HepG2 (cell line): ENCODE measurements around the gene RHAG. TPM values are rescaled to one million over a fixed set of nuclear protein-coding genes. Genes with fewer than 3 reads are reported as not detected.

Experiments used
- ATAC-seq: fragments of 200-7000 bp; cut with Tn5 transposase; 3 replicates; pipeline ENCODE4 v1.9.1; 2020; ENCODE audit warnings: mild to moderate bottlenecking, moderate library complexity
- BruUV-seq: library from RNA; stranded (reverse); fragments of 400-500 nt; replicated peaks from 2 replicates; lab custom pipeline; 2021; lab: Mats Ljungman, UMichigan
- CTCF ChIA-PET: fragments of 300-600 bp; formaldehyde crosslinking; extraction: SDS; loops from one replicate; lab custom pipeline; 2021; ENCODE audit warnings: low total read pairs, inconsistent platforms, low intra/inter-chr PET ratio; lab: Yijun Ruan, JAX
- POLR2A ChIA-PET: fragments of 350-600 bp; sonication (Branson Sonifier 250); formaldehyde crosslinking; loops from one replicate; lab custom pipeline; 2020; ENCODE audit warnings: antibody characterized with exemption, inconsistent platforms; lab: Yijun Ruan, JAX
- DNase-seq: peaks from one replicate; pipeline ENCODE4 v3.0.0-alpha.2; 2015; ENCODE audit warnings: low spot score
- FAIRE-seq: peaks from 3 replicates; lab custom pipeline; 2011; peaks lifted over from hg19 to GRCh38; lab: Jason Lieb, UNC
- H2AFZ ChIP-seq: one replicate; pipeline ENCODE4 v1.6.1; 2011; ENCODE audit warnings: low read length, inconsistent platforms
- H3K27ac ChIP-seq: fragments of 300-600 bp; 3 replicates; pipeline ENCODE4 v1.8.0; 2011; ENCODE audit warnings: mixed run types, mild to moderate bottlenecking, mixed read lengths, low read length, inconsistent platforms; ENCODE audit not compliant: insufficient read depth; ENCODE audit errors: extremely low read length
- H3K27me3 ChIP-seq, 2 experiments: fragments of 200-600 bp in 1 of 2; 2 replicates in 1 of 2; 3 replicates in 1 of 2; pipeline versions ENCODE4 v1.6.0 to v1.8.0; 2011; ENCODE audit warnings: low read length in 2 of 2, mild to moderate bottlenecking in 2 of 2, moderate library complexity in 2 of 2, inconsistent platforms in 1 of 2; ENCODE audit not compliant: insufficient read depth in 2 of 2, control insufficient read depth in 1 of 2
- H3K36me3 ChIP-seq, 2 experiments: fragments of 200-600 bp in 1 of 2; replicated peaks in 1 of 2; 2 replicates in 1 of 2; 3 replicates in 1 of 2; pipeline versions ENCODE4 v1.5.1 to v1.8.0; 2011; ENCODE audit warnings: low read length in 2 of 2, inconsistent platforms in 1 of 2; ENCODE audit not compliant: insufficient read depth in 2 of 2, control insufficient read depth in 1 of 2
- H3K4me1 ChIP-seq: 2 replicates; pipeline ENCODE4 v1.5.1; 2012; ENCODE audit warnings: low read length, inconsistent platforms; ENCODE audit not compliant: insufficient read depth
- H3K4me2 ChIP-seq: 2 replicates; pipeline ENCODE4 v1.6.0; 2011; ENCODE audit warnings: low read depth, low read length, inconsistent platforms
- H3K4me3 ChIP-seq, 3 experiments: fragments of 200-600 bp in 1 of 3; sonication (generic), shearing (Covaris generic) in 1 of 3; replicated peaks in 1 of 3; 2 replicates each; pipeline ENCODE4 v1.5.1; 2011 to 2016; ENCODE audit warnings: low read length in 3 of 3, inconsistent platforms in 2 of 3, low read depth in 2 of 3, mild to moderate bottlenecking in 2 of 3, control low read depth in 1 of 3, mixed read lengths in 1 of 3; ENCODE audit not compliant: insufficient read depth in 1 of 3
- H3K79me2 ChIP-seq: one replicate; pipeline ENCODE4 v1.6.1; 2011; ENCODE audit warnings: low read length, inconsistent platforms; ENCODE audit not compliant: insufficient read depth
- H3K9ac ChIP-seq: 2 replicates; pipeline ENCODE4 v1.6.0; 2011; ENCODE audit warnings: mild to moderate bottlenecking, low read depth, low read length, inconsistent platforms; ENCODE audit not compliant: insufficient read depth
- H3K9me3 ChIP-seq: 2 replicates; pipeline ENCODE4 v1.5.1; 2012; ENCODE audit warnings: mild to moderate bottlenecking, low read length
- H4K20me1 ChIP-seq: 2 replicates; pipeline ENCODE4 v1.6.0; 2011; ENCODE audit warnings: inconsistent platforms, mild to moderate bottlenecking, low read length, moderate library complexity; ENCODE audit not compliant: insufficient read depth
- ADNP ChIP-seq: sonication (generic); formaldehyde crosslinking; IDR thresholded peaks from 2 replicates; pipeline ENCODE4 v1.4.0; 2020; ENCODE audit warnings: missing genetic modification reagents
- DPF2 ChIP-seq: sonication (generic); formaldehyde crosslinking; IDR thresholded peaks from 2 replicates; pipeline ENCODE4 v1.4.0; 2020; ENCODE audit warnings: mild to moderate bottlenecking, low read depth, missing genetic modification reagents, borderline replicate concordance
- DRAP1 ChIP-seq: IDR thresholded peaks from 2 replicates; pipeline ENCODE4 v1.6.1; 2016; ENCODE audit warnings: missing genetic modification reagents, missing compliant biosample characterization
- EED ChIP-seq: sonication (generic); formaldehyde crosslinking; IDR thresholded peaks from 2 replicates; pipeline ENCODE4 v1.5.0; 2020; ENCODE audit warnings: mild to moderate bottlenecking, missing genetic modification reagents
- GABPA ChIP-seq, 2 experiments: IDR thresholded peaks; 2 replicates each; pipeline ENCODE4 v1.6.1; 2011 to 2016; ENCODE audit warnings: low read depth in 2 of 2, low read length in 1 of 2, missing biosample characterization in 1 of 2, missing genetic modification characterization in 1 of 2
- HNRNPK ChIP-seq: fragments of 200-400 bp; formaldehyde crosslinking; IDR thresholded peaks from 2 replicates; pipeline ENCODE4 v1.6.1; 2018; ENCODE audit warnings: low read length, low read depth, moderate library complexity, mild to moderate bottlenecking; ENCODE audit not compliant: poor library complexity, severe bottlenecking
- NR2F6 ChIP-seq, 2 experiments: IDR thresholded peaks; 2 replicates each; pipeline ENCODE4 v1.6.1; 2016; ENCODE audit warnings: antibody characterized with exemption in 1 of 2, mild to moderate bottlenecking in 1 of 2
- TBL1XR1 ChIP-seq: fragments of 150-350 bp; IDR thresholded peaks from 2 replicates; pipeline ENCODE4 v1.6.1; 2014; ENCODE audit warnings: borderline replicate concordance, low read length; ENCODE audit not compliant: partially characterized antibody
- ZNF274 ChIP-seq: sonication (generic); formaldehyde crosslinking; IDR thresholded peaks from 2 replicates; pipeline ENCODE4 v1.5.1; 2020; ENCODE audit warnings: mild to moderate bottlenecking, missing genetic modification reagents
- ZNF331 ChIP-seq: sonication (generic); formaldehyde crosslinking; IDR thresholded peaks from 2 replicates; pipeline ENCODE4 v1.4.0; 2020; ENCODE audit warnings: missing genetic modification reagents
- ZNF841 ChIP-seq: sonication (generic); formaldehyde crosslinking; IDR thresholded peaks from 2 replicates; pipeline ENCODE4 v1.8.1; 2023; ENCODE audit warnings: missing genetic modification reagents, borderline replicate concordance
- WGBS: methylation state at CpG from one replicate; pipeline ENCODE4 v1.1.6; 2017; ENCODE audit warnings: low lambda C conversion rate; 5-methylcytosine and 5-hydroxymethylcytosine counted together
- in situ Hi-C: cut with HindIII; loops from 2 replicates; pipeline ENCODE4 v1.10.0; 2017; ENCODE audit warnings: low pct_unique_long_range_greater_than_20kb; ENCODE audit not compliant: extremely low pct_ligation_motif_present
- intact Hi-C: fragments of 100-400 bp; cut with micrococcal nuclease; formaldehyde crosslinking; loops from one replicate; pipeline ENCODE4 v1.10.0; 2022; ENCODE audit not compliant: unreplicated experiment
- polyA plus RNA-seq, 8 experiments: library from polyadenylated mRNA; depleted of rRNA in 3 of 8; stranded (reverse) in 7 of 8; unstranded in 1 of 8; fragments of >200 nt; fragmentation: Illumina TruSeq in 4 of 8; extraction: Trizol in 4 of 8; gene quantifications; 2 replicates each; pipeline versions ENCODE4 v1.2.1 to v1.2.3, GENCODE V29; 2011 to 2016; ENCODE audit warnings: low read depth in 4 of 8, missing spikeins in 1 of 8, mixed read lengths in 1 of 8; ENCODE audit not compliant: insufficient read depth in 1 of 8
- total RNA-seq, 5 experiments: library from RNA; depleted of rRNA; stranded (reverse); fragments of >200 nt; fragmentation: Illumina TruSeq; extraction: Trizol; gene quantifications; 2 replicates each; pipeline ENCODE4 v1.2.3, GENCODE V29; 2016; ENCODE audit warnings: low read depth in 1 of 5
- TF ChIP-seq, protein P1 (sequence below): IDR thresholded peaks from 2 replicates; pipeline ENCODE4 v1.6.1; 2016; ENCODE audit warnings: missing compliant biosample characterization, missing genetic modification reagents, borderline replicate concordance

Gene RHAG
- total and polyA plus RNA-seq, 2 of the 13 experiments (the other 11 are each of a cell fraction or from before 2014, with no cell fraction given) = not detected

GRCh38 chr6:49666480-49666879 is 29.8 kb upstream of the RHAG start:
- Histone ChIP-seq H3K4me3 (no peak overlapping the region), H2AFZ (no peak overlapping the region), H3K9me3 (no peaks in the 10 kb centered on the region), H4K20me1 (no peaks in the 10 kb centered on the region), H3K9ac (no peak overlapping the region), H3K4me2 (no peak overlapping the region), H3K79me2 (no peaks in the 10 kb centered on the region), H3K27me3 (no peaks in the 10 kb centered on the region), H3K36me3 (no peaks in the 10 kb centered on the region), H3K4me1 (no peaks in the 10 kb centered on the region), H3K27ac (no peak overlapping the region)
- WGBS = 0% methylated on average over 1 of the region's 1 CpG
- TF ChIP-seq HNRNPK (no peak), EED (CRISPR knock-in tag) (no peak), DPF2 (CRISPR knock-in tag) (no peak), ADNP (CRISPR knock-in tag) (no peak), GABPA (IDR thresholded peaks at IDR 0.05; ENCODE audit: low read depth, low read length) (no peak), GABPA (CRISPR knock-in tag; IDR thresholded peaks at IDR 0.05; ENCODE audit: low read depth) (no peak), TBL1XR1 (no peak), ZNF274 (CRISPR knock-in tag) (no peak), ZNF331 (CRISPR knock-in tag) (no peak), NR2F6 (IDR thresholded peaks at IDR 0.05) (no peak), NR2F6 (CRISPR knock-in tag; IDR thresholded peaks at IDR 0.05) (no peak), DRAP1 (CRISPR knock-in tag) (no peak), ZNF841 (CRISPR knock-in tag) (no peak)
- TF ChIP-seq, protein P1, sequence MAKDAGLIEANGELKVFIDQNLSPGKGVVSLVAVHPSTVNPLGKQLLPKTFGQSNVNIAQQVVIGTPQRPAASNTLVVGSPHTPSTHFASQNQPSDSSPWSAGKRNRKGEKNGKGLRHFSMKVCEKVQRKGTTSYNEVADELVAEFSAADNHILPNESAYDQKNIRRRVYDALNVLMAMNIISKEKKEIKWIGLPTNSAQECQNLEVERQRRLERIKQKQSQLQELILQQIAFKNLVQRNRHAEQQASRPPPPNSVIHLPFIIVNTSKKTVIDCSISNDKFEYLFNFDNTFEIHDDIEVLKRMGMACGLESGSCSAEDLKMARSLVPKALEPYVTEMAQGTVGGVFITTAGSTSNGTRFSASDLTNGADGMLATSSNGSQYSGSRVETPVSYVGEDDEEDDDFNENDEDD (CRISPR knock-in tag) = no peak
- BruUV-seq = no TSS peak
- ATAC-seq = no peak
- no peak for DNase-seq
- intact Hi-C loops (no loop called here), in situ Hi-C loops (no loop called here)
- FAIRE-seq = no peak
- CTCF ChIA-PET = no interaction called here
- POLR2A ChIA-PET = no interaction called here
